Astrocyte of the cerebellum (primary cell): ENCODE measurements around the gene OTOP1.
A peak's percentile ranks its signal among the peaks of the same experiment; 100 is the strongest.
"Not testable (repeated sequence)": the region's sequence is repeated elsewhere in the genome, so short reads cannot be mapped to it uniquely, and the experiment has no call there.

Experiments
- DNase-seq: peaks from one replicate; pipeline ENCODE4 v3.0.0-alpha.2; 2011; ENCODE audit warnings: low read depth
- H3K4me3 ChIP-seq: 2 replicates; pipeline ENCODE4 v1.5.1; 2011; ENCODE audit warnings: mild to moderate bottlenecking, low read depth, low read length, moderate library complexity
- CTCF ChIP-seq: IDR thresholded peaks from 2 replicates; pipeline ENCODE4 v1.5.1; 2012; ENCODE audit warnings: low read length, low read depth, moderate library complexity, mild to moderate bottlenecking; ENCODE audit errors: missing control alignments
- in situ Hi-C: cut with HindIII; loops from 2 replicates; pipeline ENCODE4 v1.10.0; 2017; ENCODE audit warnings: low sequenced_read_pairs

OTOP1 gene

GRCh38 chr4:4268776-4269175, 42.0 kb upstream of the OTOP1 start:
- no peak overlapping the region for H3K4me3 ChIP-seq
- no peak for TF ChIP-seq CTCF
- no peak for DNase-seq

GRCh38 chr4:4267981-4268380, 41.3 kb upstream of the OTOP1 start:
- TF ChIP-seq CTCF: no peak
- DNase-seq: no peak
- in situ Hi-C loops: no loop called here
- no peak overlapping the region for H3K4me3 ChIP-seq

More at GRCh38 chr4:4268776-4269175, 42.0 kb upstream of the OTOP1 start:
- in situ Hi-C loops: no loop called here

- in situ Hi-C loops: no loop called here
Observed at GRCh38 chr4:4260185-4260751, 33.5 kb upstream of the OTOP1 start.

GRCh38 chr4:4259484-4260100, 32.9 kb upstream of the OTOP1 start:
- H3K4me3 ChIP-seq: no peak overlapping the region
- no peak for DNase-seq
- in situ Hi-C loops: no loop called here
- no peak for TF ChIP-seq CTCF

More at GRCh38 chr4:4260185-4260751, 33.5 kb upstream of the OTOP1 start:
- TF ChIP-seq CTCF: peak; percentile 38
- DNase-seq: peak; percentile 22
- H3K4me3 ChIP-seq: no peak overlapping the region

GRCh38 chr4:4257705-4258104, 31.0 kb upstream of the OTOP1 start:
- H3K4me3 ChIP-seq, in situ Hi-C loops: not testable (repeated sequence)

GRCh38 chr4:4256799-4257198, 30.1 kb upstream of the OTOP1 start:
- DNase-seq: no peak
- in situ Hi-C loops: no loop called here
- TF ChIP-seq CTCF: no peak

More at GRCh38 chr4:4257705-4258104, 31.0 kb upstream of the OTOP1 start:
- DNase-seq: not testable (repeated sequence)

GRCh38 chr4:4254666-4255065, 27.9 kb upstream of the OTOP1 start:
- no peak for TF ChIP-seq CTCF
- no peak for DNase-seq
- in situ Hi-C loops: no loop called here
- no peak overlapping the region for H3K4me3 ChIP-seq

More at GRCh38 chr4:4256799-4257198, 30.1 kb upstream of the OTOP1 start:
- no peak overlapping the region for H3K4me3 ChIP-seq
